Kidney glomerular epithelial cell (primary cell): ENCODE results near the gene CASKIN2.
"Not testable (repeated sequence)": the region's sequence is repeated elsewhere in the genome, so short reads cannot be mapped to it uniquely, and the experiment has no call there.

Experiments used
- DNase-seq: peaks from one replicate; lab custom pipeline; 2025; lab: John Stamatoyannopoulos, UW

The CASKIN2 gene

DNA sequence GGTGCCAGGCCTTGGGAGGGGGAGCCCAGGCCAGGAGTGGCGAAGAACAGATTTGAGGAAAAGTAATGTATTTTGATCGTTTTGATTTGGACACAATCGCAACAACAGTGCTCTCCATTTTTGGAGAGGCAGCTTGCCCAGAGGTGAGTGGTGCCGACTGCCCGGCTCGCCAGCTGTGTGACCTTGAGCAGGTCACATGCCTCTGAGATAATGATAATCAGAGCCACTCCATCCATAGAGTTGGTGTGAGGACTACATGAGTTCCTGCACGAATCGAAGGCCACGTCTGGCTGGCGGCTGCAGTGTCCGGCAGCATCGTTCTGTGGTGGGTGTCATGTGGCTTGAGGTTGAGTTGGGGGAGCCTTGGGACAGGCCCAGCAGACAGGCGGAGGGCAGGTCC lies 30.8 kb upstream of the CASKIN2 start:
- no peak for DNase-seq

DNA sequence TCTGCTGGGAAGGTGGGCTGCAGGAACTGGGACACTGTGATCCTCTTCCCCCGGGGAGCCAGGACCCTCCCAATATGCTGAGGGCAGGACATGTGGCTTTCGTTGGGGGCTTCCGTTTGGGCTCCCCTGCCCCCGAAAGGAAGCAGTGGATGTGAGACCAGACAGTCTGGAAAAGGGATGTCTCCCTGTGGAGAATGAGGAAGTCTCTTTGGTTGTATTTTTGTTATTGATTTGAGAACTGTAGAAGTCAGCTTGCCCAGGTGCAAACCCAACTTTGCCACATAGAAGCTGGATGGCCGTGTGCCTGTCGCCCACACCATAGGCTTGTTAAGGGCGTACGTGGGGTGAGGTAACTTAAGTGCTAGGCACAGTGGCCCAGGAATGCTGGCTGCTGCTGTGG lies 28.9 kb upstream of the CASKIN2 start:
- no peak for DNase-seq

DNA sequence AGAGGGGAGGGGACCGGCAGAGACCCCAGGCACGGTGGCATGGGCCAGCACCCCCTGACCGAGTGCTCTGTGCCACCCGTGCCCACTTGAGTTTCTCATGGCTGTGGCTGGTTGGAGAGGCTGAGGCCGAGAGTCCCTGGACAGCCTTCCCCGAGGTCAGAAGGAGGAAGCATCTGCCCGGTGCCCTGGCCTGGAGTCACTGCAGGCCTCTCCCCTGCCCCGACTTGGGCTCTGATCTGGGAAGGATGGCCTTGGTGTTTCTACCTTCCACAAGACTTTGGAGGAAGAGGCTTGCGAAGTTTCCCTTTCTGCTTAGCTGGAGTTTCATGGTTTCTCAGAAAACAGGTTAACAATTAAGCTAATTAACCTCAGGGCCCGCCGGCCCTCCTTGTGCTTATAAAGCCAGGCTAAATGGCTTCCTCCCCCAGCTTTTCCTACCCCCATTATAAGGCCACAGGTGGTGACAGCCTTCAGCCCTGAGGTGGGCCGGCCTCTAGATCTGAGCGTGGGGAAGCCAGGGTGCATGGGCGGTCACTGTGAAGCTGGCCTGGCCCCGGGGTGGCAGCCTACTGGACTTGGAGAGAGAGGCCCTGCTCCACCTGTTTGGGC lies 27.5 kb upstream of the CASKIN2 start:
- DNase-seq = no peak

DNA sequence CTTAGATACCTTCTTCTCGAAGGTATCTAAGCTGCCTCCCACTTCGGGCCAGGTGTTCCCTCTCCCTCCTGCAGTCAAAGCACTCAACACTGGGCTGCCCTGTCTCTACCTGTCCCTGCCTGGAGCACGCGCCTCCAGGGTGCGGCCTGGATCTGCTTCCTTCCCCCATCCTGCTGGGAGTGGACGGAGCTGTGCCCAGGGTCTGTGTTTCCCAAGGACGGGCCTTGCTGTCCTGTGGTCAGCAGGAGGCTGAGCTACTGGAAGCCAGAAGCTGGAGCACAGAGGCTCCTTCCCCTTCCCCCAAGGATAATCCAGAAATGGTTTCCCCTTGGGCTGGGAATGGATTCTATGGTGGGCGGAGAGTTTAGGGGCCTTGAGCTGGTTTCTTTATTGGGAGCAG lies 26.9 kb upstream of the CASKIN2 start:
- DNase-seq = no peak

DNA sequence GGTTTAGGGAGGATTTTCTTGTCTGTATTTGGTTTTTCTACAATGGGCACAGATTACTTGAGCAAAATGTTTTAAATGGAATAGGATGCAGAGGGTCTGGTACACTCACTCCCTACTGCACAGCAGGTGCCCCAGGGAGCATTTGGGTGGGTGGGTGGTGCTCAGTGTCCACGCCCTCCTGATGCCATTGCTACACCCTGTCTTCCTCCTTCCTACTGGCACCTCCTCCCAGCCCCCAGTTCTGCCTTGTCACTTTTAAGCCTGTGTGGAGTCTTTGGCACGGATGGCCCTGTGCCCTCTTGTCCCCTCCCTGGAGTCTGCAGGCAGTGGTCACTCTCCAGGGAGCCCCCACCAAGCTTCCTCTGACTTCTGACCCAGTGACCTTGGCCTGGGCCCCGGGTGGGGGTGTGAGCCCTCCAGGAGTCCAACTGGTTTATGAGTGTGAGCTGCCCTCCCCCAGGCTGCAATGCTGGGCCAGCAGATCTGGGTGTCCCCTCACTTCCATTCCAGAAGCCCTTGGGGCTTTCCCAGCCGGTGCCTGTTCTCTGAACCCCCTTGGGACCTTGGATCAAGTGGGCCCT lies 25.7 kb upstream of the CASKIN2 start:
- no peak for DNase-seq

DNA sequence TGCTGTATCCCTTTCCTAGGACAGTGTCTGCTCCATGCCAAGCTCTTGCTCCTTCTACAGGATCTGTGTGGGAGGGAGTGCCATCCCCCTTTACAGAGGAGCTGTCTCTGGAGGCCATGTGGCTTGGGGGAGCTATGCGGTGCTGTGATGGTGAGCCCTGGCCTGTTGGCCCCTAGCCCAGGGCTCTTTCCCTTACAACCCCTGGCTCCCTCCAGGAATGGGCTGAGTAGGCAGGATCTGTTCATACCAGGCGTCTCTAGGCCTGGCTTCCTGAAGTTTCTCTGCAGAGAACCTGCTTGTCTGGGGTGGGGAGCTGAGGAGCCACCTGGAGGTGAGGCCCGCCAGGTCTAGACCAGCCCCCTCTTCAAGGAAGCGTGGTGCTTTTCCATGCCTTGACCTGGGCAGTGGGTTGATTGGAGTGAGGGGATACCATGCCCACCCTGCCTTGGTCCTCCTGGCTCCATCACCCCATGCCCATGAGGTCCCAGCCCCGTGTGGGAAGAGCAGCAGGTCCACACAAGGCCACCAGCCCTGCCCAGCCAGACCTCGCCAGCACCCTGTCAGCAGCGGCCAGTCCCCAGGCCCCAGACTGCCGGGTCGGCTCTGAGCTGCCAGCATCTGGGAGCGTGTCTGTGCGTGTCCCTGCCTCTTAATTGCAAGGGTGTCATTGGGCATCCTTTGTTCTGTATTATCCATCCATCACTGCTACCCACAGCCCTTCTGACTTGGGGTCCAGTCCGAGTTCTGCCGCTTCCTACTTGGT lies 24.8 kb upstream of the CASKIN2 start:
- no peak for DNase-seq

DNA sequence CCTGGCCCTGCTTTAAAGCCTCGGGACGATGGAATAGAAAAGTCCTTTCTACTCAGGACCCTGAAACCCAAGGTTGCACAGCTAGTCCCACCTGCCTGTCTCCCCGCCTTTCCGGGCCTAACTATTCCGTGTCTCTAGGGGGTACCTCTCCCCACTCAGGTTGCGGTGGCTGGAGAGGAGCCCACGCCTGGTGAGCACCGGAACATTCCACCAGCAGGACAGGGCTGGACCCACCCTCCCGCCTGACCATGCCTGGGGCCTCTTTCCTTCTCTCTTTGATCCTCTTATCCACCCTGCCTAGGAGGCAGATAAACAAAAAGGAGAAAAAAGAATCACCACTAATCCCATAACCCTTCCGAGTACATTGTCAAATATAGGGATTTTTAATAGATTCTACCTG lies 21.0 kb upstream of the CASKIN2 start:
- DNase-seq = no peak

DNA sequence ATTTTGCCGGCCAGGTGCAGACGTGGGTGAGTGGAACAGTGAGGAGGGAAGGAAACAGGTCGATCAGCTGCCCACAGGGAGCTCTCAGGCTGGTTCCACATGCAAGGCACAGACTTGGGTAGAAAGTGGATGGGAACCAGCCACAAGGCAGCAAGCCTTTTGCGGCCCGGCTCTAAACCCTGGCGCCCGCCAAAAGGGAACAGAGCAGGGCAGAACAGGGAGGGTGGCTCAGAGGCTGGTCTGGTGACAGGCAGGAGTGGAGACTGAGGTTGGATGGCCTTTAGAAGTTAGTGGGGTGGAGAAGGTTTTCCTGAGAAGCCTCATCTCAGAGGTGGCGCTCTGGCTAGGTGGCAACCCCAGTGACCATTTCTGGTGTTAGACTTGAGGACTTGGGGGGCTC lies 20.5 kb upstream of the CASKIN2 start:
- DNase-seq = no peak

DNA sequence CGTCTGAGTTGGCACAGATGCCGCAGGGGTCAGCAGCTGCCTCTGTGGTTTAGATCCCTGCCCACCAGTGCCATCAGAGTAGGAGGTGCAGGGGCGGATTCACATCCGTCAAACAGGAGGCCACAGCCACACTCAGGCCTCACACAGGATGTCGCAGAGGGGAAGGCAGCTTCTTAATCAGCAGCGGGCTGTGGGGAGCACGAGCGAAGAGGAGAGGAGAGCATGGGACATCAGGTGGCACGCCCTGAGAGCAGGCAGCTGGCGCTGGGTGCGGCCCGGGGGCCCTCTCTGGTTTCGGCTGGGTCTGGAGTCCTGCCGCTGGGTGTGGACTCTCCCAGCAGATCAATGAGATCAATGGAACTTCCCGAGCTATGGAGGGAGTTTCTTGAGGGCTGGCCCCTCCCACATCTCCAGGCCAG lies 19.8 kb upstream of the CASKIN2 start:
- no peak for DNase-seq

DNA sequence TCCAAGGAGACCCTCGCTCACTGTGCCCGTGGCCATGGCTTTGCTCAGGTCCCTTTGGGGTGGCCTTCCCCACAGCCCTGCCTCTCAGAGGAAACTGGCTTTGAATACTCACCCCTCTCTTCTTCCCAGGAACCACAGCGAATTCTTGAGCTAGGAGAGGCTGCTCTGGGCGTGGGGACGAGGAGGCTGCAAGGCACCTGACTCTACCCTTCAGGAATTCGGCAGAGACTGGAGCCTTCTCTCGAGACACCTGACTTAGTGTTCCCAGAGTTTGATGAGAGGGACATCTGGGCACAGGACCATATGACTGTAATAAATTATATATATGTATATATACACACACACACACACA lies 16.4 kb upstream of the CASKIN2 start:
- no peak for DNase-seq

DNA sequence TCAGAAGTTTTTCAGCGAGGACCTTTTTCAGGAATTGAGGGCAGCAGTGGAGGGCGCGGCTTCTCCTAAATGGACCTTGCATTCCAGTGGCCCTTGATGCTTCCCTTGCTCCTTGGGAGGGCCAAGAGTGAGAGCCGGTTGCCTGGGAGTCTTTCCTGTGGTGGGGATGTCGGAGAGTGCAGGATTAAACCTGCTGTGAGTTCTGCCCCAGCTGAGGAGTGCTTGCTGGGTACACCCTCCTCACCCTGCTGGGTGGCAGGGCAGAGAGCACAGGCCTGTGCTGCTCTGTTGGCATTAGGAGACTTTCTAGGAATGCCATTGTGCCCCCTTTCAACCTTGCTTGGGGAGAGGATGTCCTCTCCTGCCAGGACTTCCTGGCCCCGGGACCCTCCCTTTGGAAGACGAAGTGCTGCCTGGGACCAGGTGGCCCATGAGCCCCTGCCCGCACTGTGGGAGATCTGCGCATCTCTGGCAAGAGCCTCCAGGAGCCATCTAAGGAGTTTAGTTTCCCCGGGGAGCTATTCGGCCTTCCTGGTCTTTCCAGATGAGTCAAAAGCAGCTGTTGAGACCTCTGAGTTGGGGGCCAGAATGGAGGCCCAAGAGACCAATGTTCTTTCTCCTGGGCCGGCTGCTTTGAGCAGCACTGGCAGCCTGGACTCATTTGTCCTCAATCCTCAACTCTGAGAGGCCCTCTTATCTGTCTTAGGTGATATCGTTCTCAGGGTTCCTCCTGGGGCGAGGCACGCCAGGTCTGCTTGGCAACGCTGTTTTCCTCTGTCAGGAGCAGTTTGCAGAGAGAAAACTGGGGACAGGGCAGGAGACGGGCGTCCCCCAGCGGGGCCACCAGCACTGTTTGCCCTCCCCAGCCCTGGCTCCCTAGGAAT lies 15.7 kb upstream of the CASKIN2 start:
- DNase-seq = no peak

DNA sequence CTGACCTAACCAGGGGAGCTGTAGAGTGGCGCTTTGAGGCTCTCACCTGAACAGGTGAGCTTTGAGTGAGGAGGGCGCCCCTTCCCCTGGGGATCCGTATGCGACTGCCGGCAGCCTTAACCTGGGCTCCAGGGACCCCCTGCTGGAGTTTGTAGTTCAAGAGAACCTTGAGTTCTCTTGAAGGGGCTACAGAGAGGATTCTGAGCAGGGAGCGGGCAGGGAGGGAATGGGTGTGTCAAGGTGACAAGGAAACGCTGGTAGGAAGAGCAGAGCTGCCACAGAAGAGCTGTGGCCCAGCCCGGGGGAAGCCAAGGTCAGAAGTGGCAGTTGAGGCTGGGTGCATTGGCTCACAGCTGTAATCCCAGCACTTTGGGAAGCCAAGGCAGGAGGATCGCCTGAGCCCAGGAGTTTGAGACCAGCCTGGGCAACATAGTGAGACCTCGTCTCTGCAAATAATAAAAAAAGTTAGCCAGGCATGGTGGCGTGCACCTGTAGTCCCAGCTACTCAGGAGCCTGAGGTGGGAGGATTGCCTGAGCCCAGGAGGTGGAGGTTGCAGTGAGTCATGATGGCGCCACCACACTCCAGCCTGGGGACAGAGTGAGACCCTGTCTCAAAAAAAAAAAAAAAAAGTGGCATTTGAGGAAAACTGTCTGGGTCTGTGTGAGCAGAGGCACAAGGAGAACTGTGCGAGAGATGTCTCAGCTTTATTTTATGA lies 11.4 kb upstream of the CASKIN2 start:
- DNase-seq = no peak

DNA sequence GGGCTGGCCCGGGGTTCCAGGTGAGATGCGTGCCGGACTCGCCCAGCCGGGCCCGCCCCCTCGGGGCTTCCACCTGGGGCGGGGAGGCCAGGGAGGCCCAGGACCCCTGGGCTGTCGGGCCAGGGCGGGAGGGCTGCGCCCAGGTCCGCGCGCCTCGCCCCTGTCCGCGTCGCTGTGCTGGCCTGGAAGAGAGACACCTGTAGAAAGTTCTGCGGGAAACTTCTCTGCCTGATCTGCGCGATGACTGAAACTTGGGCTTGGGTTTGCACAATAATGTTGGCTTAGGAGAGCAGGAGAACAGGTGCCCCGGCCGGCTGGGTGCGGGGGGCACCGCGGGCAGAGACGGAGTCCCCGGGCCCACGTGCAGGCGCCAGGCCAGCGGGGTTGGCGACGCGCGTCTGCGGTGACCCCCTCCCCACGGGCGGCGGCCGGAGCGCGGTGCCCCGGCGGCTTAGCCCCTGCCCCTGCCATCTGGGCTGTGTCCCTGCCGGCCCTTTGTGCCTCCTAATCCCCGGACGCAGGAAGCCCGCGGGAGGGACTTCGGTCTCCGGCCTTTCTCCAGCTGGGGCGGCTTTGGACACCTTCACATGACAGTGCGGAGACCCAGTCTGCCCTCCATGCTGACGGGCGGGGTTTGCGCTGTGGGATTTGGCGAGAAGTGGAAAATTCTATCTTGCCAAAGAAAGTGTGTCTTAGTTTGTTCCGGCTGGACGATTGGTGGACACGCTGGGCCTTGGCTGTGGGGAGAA lies 10.6 kb upstream of the CASKIN2 start:
- DNase-seq = no peak

DNA sequence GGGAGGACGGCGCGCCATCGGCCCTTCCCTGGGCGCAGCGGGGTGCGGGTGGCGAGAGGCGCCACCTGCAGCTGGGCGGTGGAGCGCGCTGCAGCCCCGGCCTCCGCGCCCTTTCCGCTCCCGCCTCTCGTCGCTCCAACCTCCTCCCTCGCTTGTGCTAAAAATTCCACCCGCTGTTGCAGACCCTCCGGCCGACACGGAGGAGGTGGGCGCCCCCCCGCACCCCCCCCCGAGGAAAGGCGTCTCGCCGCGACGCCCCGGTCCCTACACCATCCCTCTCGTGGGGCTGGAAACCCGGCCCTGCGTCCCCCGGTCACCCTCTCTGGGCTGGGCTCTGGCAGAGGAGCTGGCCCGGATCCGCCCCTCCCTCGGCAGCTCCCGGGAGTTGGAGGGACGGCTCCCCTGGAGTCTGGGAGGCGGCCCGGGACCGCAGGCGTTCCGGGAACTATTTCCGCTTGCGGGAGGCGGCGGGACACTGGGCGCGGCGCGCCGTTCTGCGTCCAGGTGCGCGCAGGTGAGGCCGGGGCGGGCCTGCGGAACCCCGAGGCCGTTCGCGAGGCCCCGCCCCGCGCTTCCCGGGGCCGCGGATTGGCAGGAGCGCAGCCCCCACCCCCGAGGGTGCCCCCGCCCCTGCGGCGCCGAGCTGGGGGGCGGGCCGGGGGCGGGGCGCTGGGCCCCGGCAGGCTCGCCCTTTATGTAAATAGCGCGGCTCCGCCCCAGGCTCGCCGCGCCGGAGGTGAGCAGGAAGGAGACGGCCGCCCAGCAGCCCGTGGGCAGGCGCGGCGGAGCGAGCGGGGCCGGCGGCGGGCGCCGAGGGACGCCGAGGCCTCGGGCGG lies 9.9 kb upstream of the CASKIN2 start, which contains the start of gene LLGL2:
TSS of gene LLGL2 (plus strand) at position 728 of the 836 bp plus-strand sequence. CDS start 17,730 bp downstream, outside the sequence.
- DNase-seq = peak; percentile 57

DNA sequence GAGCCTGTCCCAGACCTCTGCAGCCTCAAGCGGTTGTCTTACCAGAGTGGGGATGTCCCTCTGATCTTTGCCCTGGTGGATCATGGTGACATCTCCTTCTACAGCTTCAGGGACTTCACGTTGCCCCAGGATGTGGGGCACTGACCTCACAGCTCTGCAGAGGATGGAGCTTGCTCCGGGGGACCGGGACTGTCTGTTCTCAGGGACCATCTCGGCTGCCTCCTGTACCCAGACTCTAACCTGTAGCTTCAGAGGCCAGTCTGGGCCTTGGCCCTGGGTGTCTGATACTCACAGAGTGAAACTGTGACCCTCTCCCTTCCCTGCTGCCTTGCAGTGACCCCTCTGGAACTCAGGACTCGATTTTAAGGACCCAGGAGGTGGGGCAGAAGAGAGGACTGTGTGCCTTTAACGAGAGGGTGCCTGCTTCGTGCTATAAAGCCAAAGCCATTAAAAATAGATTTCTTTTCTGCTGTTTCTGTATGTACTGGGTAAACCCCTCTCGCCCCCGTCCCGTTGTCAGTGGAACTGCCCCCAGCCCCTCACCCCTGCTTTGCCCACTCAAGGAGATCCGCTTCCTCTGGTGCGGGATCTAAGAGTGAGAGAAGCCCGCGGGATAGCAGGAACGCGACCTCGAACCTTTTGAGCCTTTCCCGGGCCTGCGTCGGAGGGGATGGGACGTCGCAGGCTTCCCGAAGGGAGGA lies 9.1 kb upstream of the CASKIN2 start:
- no peak for DNase-seq

DNA sequence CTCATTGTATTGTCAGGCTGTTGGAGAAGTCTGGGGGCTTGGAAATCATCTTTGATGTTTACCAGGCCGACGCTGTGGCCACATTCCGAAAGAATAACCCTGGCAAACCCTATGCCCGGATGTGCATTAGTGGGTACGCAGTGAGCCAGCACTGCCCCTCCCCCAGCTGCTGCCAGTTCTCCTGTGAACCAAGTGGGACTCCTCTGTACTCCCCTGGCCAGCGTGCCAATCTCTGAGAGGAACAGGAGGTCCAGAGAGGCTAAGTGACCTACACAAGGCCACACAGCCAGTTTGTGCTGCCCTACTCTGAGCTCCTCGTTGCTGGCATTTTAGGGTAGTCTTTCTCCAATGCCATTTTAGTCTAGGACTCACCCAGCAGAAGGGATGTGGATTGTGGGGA lies 8.3 kb upstream of the CASKIN2 start:
- no peak for DNase-seq

DNA sequence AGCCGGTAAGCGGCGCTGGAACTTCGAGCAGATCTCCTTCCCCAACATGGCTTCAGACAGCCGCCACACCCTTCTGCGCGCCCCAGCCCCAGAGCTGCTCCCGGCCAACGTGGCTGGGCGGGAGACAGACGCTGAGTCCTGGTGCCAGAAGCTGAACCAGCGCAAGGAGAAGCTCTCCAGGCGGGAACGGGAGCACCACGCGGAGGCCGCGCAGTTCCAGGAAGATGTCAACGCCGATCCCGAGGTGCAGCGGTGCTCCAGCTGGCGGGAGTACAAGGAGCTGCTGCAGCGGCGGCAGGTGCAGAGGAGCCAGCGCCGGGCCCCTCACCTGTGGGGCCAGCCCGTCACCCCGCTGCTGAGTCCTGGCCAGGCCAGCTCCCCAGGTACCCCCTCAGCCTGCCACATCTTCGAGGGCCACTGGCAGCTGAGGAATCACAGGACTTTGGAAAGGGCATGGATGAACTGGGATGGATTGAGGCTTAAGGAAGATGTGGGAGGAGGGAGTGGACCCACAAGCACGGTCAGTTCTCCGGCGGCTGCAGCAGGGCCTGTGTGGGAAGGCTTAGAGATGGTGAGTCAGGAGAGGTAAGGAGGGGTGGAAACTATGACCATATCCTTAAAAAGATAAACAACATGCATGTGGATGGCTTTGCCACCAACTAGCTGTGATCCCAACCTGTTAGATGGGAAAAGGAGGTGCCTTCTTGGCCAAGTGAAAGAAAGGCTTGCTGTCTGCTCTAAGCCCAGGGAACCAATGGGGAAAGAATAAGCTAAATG lies 6.8 kb upstream of the CASKIN2 start:
- no peak for DNase-seq

DNA sequence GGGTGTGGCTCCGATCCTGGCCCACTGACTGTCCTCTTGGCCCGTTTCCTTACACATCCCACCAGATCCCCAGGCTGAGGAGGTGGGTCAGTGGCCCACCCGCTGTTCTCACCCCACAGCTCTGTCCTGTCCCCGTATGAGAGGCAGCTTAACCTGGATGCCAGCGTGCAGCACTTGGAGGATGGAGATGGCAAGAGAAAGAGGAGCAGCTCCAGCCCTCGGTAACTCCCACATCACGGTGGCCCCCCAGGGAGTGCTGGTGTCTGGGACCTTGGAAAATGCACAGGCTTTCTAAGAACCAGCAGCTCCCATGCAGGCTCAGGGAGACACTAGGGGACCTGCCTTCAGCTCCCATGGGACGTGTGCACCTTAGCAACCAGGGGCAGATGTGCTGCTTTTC lies 6.0 kb upstream of the CASKIN2 start:
- DNase-seq = no peak

DNA sequence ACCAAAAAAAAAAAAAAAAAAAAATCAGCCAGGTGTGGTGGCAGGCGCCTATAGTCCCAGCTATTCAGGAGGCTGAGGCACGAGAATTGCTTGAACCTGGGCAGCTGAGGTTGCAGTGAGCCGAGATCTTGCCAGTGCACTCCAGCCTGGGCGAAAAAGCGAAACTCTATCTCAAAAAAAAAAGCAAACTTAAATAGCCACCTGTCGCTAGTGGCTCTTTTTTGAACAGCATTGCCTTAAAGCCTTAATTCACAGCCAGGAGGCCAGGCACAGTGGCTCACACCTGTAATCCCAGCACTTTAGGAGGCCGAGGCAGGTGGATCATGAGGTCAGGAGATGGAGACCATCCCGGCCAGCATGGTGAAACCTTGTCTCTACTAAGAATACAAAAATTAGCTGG lies 5.1 kb upstream of the CASKIN2 start:
- DNase-seq = not testable (repeated sequence)
